Breast epithelium (tissue), 4 donors: Measurements from ENCODE around the gene ANAPC2. TPM values are rescaled to one million over a fixed set of nuclear protein-coding genes. Genes with fewer than 3 reads are reported as not detected.

Source experiments
- DNase-seq, 2 donors: peaks; one replicate each; pipeline ENCODE4 v3.0.0-alpha.2; 2019; ENCODE audit warnings: low spot score in 2 of 2
- H3K27ac ChIP-seq, 2 donors: fragments of 200-600 bp; sonication (generic) in 1 of 2; one replicate each; pipeline ENCODE4 v1.5.1; 2016 to 2019; ENCODE audit warnings: mild to moderate bottlenecking in 1 of 2
- H3K27me3 ChIP-seq, 2 donors: fragments of 200-600 bp; sonication (generic) in 1 of 2; one replicate each; pipeline versions ENCODE4 v1.5.1 to v1.6.0; 2017 to 2019; ENCODE audit warnings: control low read depth in 1 of 2, mild to moderate bottlenecking in 1 of 2
- H3K36me3 ChIP-seq: fragments of 200-600 bp; one replicate; pipeline ENCODE4 v1.5.1; 2019
- H3K4me1 ChIP-seq, 2 donors: fragments of 200-600 bp; sonication (generic); one replicate each; pipeline ENCODE4 v1.5.1; 2016 to 2019; ENCODE audit warnings: control low read depth in 1 of 2
- H3K4me3 ChIP-seq, 3 donors: fragments of 200-600 bp; sonication (generic); 1 replicate in 2 of 3; 2 replicates in 1 of 3; pipeline ENCODE4 v1.5.1; 2016 to 2019; ENCODE audit warnings: mild to moderate bottlenecking in 3 of 3, moderate library complexity in 2 of 3
- H3K9me3 ChIP-seq, 2 donors: fragments of 200-600 bp; sonication (generic) in 1 of 2; one replicate each; pipeline ENCODE4 v1.5.1; 2016 to 2019; ENCODE audit warnings: control low read depth in 1 of 2
- CTCF ChIP-seq, 3 donors: fragments of 450-650 bp; IDR thresholded peaks; one replicate each; pipeline ENCODE4 v1.5.1; 2016 to 2017; ENCODE audit warnings: antibody characterized with exemption in 3 of 3, mild to moderate bottlenecking in 3 of 3, moderate library complexity in 3 of 3
- POLR2A ChIP-seq: fragments of 450-650 bp; IDR thresholded peaks from one replicate; pipeline ENCODE4 v1.6.1; 2016; ENCODE audit warnings: antibody characterized with exemption, mild to moderate bottlenecking, moderate library complexity
- POLR2AphosphoS5 ChIP-seq, 3 donors: sonication (generic); formaldehyde crosslinking; IDR thresholded peaks; one replicate each; pipeline ENCODE4 v1.6.1; 2017; ENCODE audit warnings: antibody characterized with exemption in 3 of 3
- intact Hi-C: fragments of 100-400 bp; cut with DNase I; formaldehyde crosslinking; loops from one replicate; pipeline ENCODE4 v1.15.1; 2023; ENCODE audit warnings: low total_unique reads
- total RNA-seq, 3 donors: library from RNA; depleted of rRNA; stranded (reverse); fragments of >200 nt; gene quantifications; one replicate each; pipeline ENCODE4 v1.1.0, GENCODE V29; 2016

Gene ANAPC2
- total RNA-seq, 3 donors from 2014 or later, result 32.0 to 35.7 (median 32.9) TPM

GRCh38 chr9:137184881-137185660 lies 3.3 kb downstream of the ANAPC2 start:
- H3K27me3 ChIP-seq, result no peaks in the 10 kb centered on the region
- H3K9me3 ChIP-seq, result no peaks in the 10 kb centered on the region
- no peak overlapping the region for H3K27ac ChIP-seq
- H3K4me1 ChIP-seq, result peaks cover 21 to 25% of the 10 kb centered on the region in 2 donors
- peaks cover 4% of the 10 kb centered on the region for H3K36me3 ChIP-seq
- intact Hi-C loops, result no loop called here
- no peak for TF ChIP-seq POLR2AphosphoS5 (IDR thresholded peaks at IDR 0.05)
- no peak for TF ChIP-seq POLR2A
- no peak for TF ChIP-seq CTCF (IDR thresholded peaks at IDR 0.05)
- no peak overlapping the region for H3K4me3 ChIP-seq
- no peak for DNase-seq

- intact Hi-C loops, result no loop called here
- Histone ChIP-seq H3K27me3 (no peaks in the 10 kb centered on the region), H3K9me3 (no peaks in the 10 kb centered on the region), H3K4me3 (no peak overlapping the region), H3K36me3 (peaks cover 4% of the 10 kb centered on the region), H3K4me1 (peaks cover 14 to 15% of the 10 kb centered on the region in 2 donors), H3K27ac (no peak overlapping the region)
- DNase-seq, result no peak
- TF ChIP-seq POLR2AphosphoS5 (IDR thresholded peaks at IDR 0.05) (no peak), POLR2A (no peak), CTCF (IDR thresholded peaks at IDR 0.05) (no peak)
Observed at GRCh38 chr9:137183980-137184595, 4.3 kb downstream of the ANAPC2 start.

GRCh38 chr9:137182836-137183235 lies 5.5 kb downstream of the ANAPC2 start:
- DNase-seq, result no peak
- Histone ChIP-seq H3K27ac (no peak overlapping the region), H3K4me1 (peaks cover 14 to 15% of the 10 kb centered on the region in 2 donors), H3K9me3 (no peaks in the 10 kb centered on the region), H3K27me3 (no peaks in the 10 kb centered on the region), H3K36me3 (peaks cover 4% of the 10 kb centered on the region), H3K4me3 (no peak overlapping the region)
- TF ChIP-seq POLR2A (no peak), POLR2AphosphoS5 (IDR thresholded peaks at IDR 0.05) (no peak), CTCF (IDR thresholded peaks at IDR 0.05) (no peak)
- intact Hi-C loops, result no loop called here

GRCh38 chr9:137181680-137182079 lies 6.7 kb downstream of the ANAPC2 start:
- H3K4me1 ChIP-seq, result peaks cover 4% of the 10 kb centered on the region in 2 donors
- no peak for TF ChIP-seq CTCF (IDR thresholded peaks at IDR 0.05)
- TF ChIP-seq POLR2A, result no peak
- TF ChIP-seq POLR2AphosphoS5 (IDR thresholded peaks at IDR 0.05), result no peak
- no peaks in the 10 kb centered on the region for H3K9me3 ChIP-seq
- H3K27ac ChIP-seq, result no peak overlapping the region
- no peaks in the 10 kb centered on the region for H3K27me3 ChIP-seq
- no peak overlapping the region for H3K4me3 ChIP-seq
- intact Hi-C loops, result no loop called here
- peaks cover 4% of the 10 kb centered on the region for H3K36me3 ChIP-seq
- DNase-seq, result no peak

GRCh38 chr9:137180491-137180890 lies 7.9 kb downstream of the ANAPC2 start:
- Histone ChIP-seq H3K4me3 (no peak overlapping the region), H3K27me3 (no peaks in the 10 kb centered on the region), H3K27ac (no peak overlapping the region), H3K4me1 (no peaks in the 10 kb centered on the region), H3K9me3 (no peaks in the 10 kb centered on the region), H3K36me3 (peaks cover 4% of the 10 kb centered on the region)
- DNase-seq, result no peak
- intact Hi-C loops, result no loop called here
- no peak for TF ChIP-seq CTCF (IDR thresholded peaks at IDR 0.05)
- TF ChIP-seq POLR2AphosphoS5 (IDR thresholded peaks at IDR 0.05), result no peak
- TF ChIP-seq POLR2A, result no peak
